Measurements from ENCODE around the gene DCDC2C. TPM values are rescaled to one million over a fixed set of nuclear protein-coding genes. Genes with fewer than 3 reads are reported as not detected.

The DCDC2C gene
- total RNA-seq, result not detected

- Histone ChIP-seq H3K4me3 (peak within 1 kb of the TSS in 1 of 2 donors; percentile 18), H3K4me1 (peaks cover 0 to 7% of the 10 kb centered on the region in 2 donors), H3K27ac (no peak within 1 kb of the TSS), H3K27me3 (peaks cover 0 to 8% of the 10 kb centered on the region in 2 donors), H3K9me3 (no peaks in the 10 kb centered on the region), H3K36me3 (no peaks in the 10 kb centered on the region)
- intact Hi-C loops (cut with DNase I; ENCODE audit: low total_unique reads), result no loop called here
- DNase-seq, result no peak
- TF ChIP-seq CTCF (IDR thresholded peaks at IDR 0.05) (no peak), POLR2A (IDR thresholded peaks at IDR 0.05) (no peak)
Observed at GRCh38 chr2:3703236-3703756, at the start of gene DCDC2C. Gene DCDC2C, plus strand, starts transcription at chr2:3703575. Its CDS starts 177 bp downstream, at chr2:3703752.

GRCh38 chr2:3654011-3654410 lies 49.4 kb upstream of the DCDC2C start:
- H3K27ac ChIP-seq, result no peak overlapping the region
- H3K4me3 ChIP-seq, result no peak overlapping the region
- no peaks in the 10 kb centered on the region for H3K27me3 ChIP-seq
- no peaks in the 10 kb centered on the region for H3K36me3 ChIP-seq
- no peak for DNase-seq
- intact Hi-C loops (cut with DNase I; ENCODE audit: low total_unique reads), result no loop called here
- no peak for TF ChIP-seq CTCF (IDR thresholded peaks at IDR 0.05)
- TF ChIP-seq POLR2A (IDR thresholded peaks at IDR 0.05), result no peak
- H3K9me3 ChIP-seq, result no peaks in the 10 kb centered on the region
- no peaks in the 10 kb centered on the region for H3K4me1 ChIP-seq

GRCh38 chr2:3654531-3655225 lies 48.7 kb upstream of the DCDC2C start:
- TF ChIP-seq CTCF (IDR thresholded peaks at IDR 0.05) (no peak), POLR2A (IDR thresholded peaks at IDR 0.05) (no peak)
- Histone ChIP-seq H3K27me3 (no peaks in the 10 kb centered on the region), H3K4me1 (no peaks in the 10 kb centered on the region), H3K4me3 (no peak overlapping the region), H3K36me3 (no peaks in the 10 kb centered on the region), H3K27ac (no peak overlapping the region), H3K9me3 (no peaks in the 10 kb centered on the region)
- no peak for DNase-seq
- intact Hi-C loops (cut with DNase I; ENCODE audit: low total_unique reads), result no loop called here

GRCh38 chr2:3655871-3656761 lies 47.3 kb upstream of the DCDC2C start:
- Histone ChIP-seq H3K27me3 (no peaks in the 10 kb centered on the region), H3K27ac (no peak overlapping the region), H3K4me1 (no peaks in the 10 kb centered on the region), H3K4me3 (no peak overlapping the region), H3K36me3 (no peaks in the 10 kb centered on the region), H3K9me3 (no peaks in the 10 kb centered on the region)
- intact Hi-C loops (cut with DNase I; ENCODE audit: low total_unique reads), result no loop called here
- TF ChIP-seq CTCF (IDR thresholded peaks at IDR 0.05), result no peak
- no peak for TF ChIP-seq POLR2A (IDR thresholded peaks at IDR 0.05)
- DNase-seq, result no peak

Data from uterus (tissue), 4 donors.